ENCODE results near the gene CHIT1. TPM values are rescaled to one million over a fixed set of nuclear protein-coding genes. Genes with fewer than 3 reads are reported as not detected.
"Not testable (repeated sequence)": the region's sequence is repeated elsewhere in the genome, so short reads cannot be mapped to it uniquely, and the experiment has no call there.

The CHIT1 gene
- total RNA-seq, 1 donor, result not detected

GRCh38 chr1:203244776-203245175, 15.3 kb upstream of the CHIT1 start:
- no peak overlapping the region for H3K4me3 ChIP-seq (ENCODE audit: low read depth, low read length)
- TF ChIP-seq CTCF (IDR thresholded peaks at IDR 0.05; ENCODE audit: insufficient read depth, low read depth, low read length), result no peak
- no peak for DNase-seq (ENCODE audit: low read depth)

- H3K4me3 ChIP-seq (ENCODE audit: low read depth, low read length); DNase-seq (ENCODE audit: low read depth): not testable (repeated sequence)
These were observed 12.2 kb upstream of the CHIT1 start for GRCh38 chr1:203241708-203242107.

- H3K4me3 ChIP-seq (ENCODE audit: low read depth, low read length), result no peak overlapping the region
- TF ChIP-seq CTCF (IDR thresholded peaks at IDR 0.05; ENCODE audit: insufficient read depth, low read depth, low read length), result no peak
- no peak for DNase-seq (ENCODE audit: low read depth)
These were observed 10.2 kb upstream of the CHIT1 start for GRCh38 chr1:203239526-203240305.

GRCh38 chr1:203239081-203239480, 9.6 kb upstream of the CHIT1 start:
- no peak for TF ChIP-seq CTCF (IDR thresholded peaks at IDR 0.05; ENCODE audit: insufficient read depth, low read depth, low read length)
- no peak for DNase-seq (ENCODE audit: low read depth)
- H3K4me3 ChIP-seq (ENCODE audit: low read depth, low read length), result no peak overlapping the region

GRCh38 chr1:203238535-203238934, 9.1 kb upstream of the CHIT1 start:
- H3K4me3 ChIP-seq (ENCODE audit: low read depth, low read length), result no peak overlapping the region
- no peak for DNase-seq (ENCODE audit: low read depth)
- TF ChIP-seq CTCF (IDR thresholded peaks at IDR 0.05; ENCODE audit: insufficient read depth, low read depth, low read length), result no peak

- DNase-seq (ENCODE audit: low read depth); H3K4me3 ChIP-seq (ENCODE audit: low read depth, low read length): not testable (repeated sequence)
These were observed 5.4 kb upstream of the CHIT1 start for GRCh38 chr1:203234901-203235300.

- no peak for TF ChIP-seq CTCF (IDR thresholded peaks at IDR 0.05; ENCODE audit: insufficient read depth, low read depth, low read length)
- DNase-seq (ENCODE audit: low read depth), result no peak
- no peak overlapping the region for H3K4me3 ChIP-seq (ENCODE audit: low read depth, low read length)
These were observed 803 bp downstream of the CHIT1 start for GRCh38 chr1:203228670-203229069.
